HCT116 (cell line): ENCODE data around the gene ISOC1. TPM values are rescaled to one million over a fixed set of nuclear protein-coding genes. Genes with fewer than 3 reads are reported as not detected.

Experiments used
- ATAC-seq: fragments of 200-7000 bp; cut with Tn5 transposase; 2 replicates; pipeline ENCODE4 v1.9.1; 2020; ENCODE audit warnings: mild to moderate bottlenecking, moderate library complexity
- BruUV-seq: library from RNA; stranded (reverse); fragments of 400-500 nt; replicated peaks from 2 replicates; lab custom pipeline; 2021; lab: Mats Ljungman, UMichigan
- CTCF ChIA-PET: fragments of 300-600 bp; sonication (Branson Sonifier 250); formaldehyde crosslinking; loops from one replicate; lab custom pipeline; 2021; ENCODE audit warnings: antibody characterized with exemption; lab: Charles Lee
- POLR2A ChIA-PET: fragments of 300-600, 350-600 bp; sonication (Branson Sonifier 250); formaldehyde crosslinking; loops from one replicate; lab custom pipeline; 2021; ENCODE audit warnings: antibody characterized with exemption; lab: Charles Lee
- RAD21 ChIA-PET, 2 experiments: fragments of 300-600 bp; sonication (Branson Sonifier 250); formaldehyde crosslinking; loops; one replicate each; lab custom pipeline; 2023; ENCODE audit warnings: low total read pairs in 2 of 2; ENCODE audit not compliant: uncharacterized antibody in 2 of 2, unreplicated experiment in 2 of 2, low non-redundant PET in 1 of 2; lab: Charles Lee
- DNase-seq: peaks from one replicate; pipeline ENCODE4 v3.0.0-alpha.2; 2010; ENCODE audit warnings: low read depth, low spot score
- H2AFZ ChIP-seq: fragments of 200-600 bp; shearing (Covaris generic), sonication (generic); 2 replicates; pipeline ENCODE4 v1.6.1; 2017; ENCODE audit warnings: low read depth, mixed run types, mixed read lengths, antibody characterized with exemption, low read length; ENCODE audit not compliant: poor library complexity, severe bottlenecking
- H3K27ac ChIP-seq: 2 replicates; pipeline ENCODE4 v1.5.1; 2012; ENCODE audit warnings: low read depth, low read length
- H3K27me3 ChIP-seq: fragments of 200-600 bp; sonication (generic); 2 replicates; pipeline ENCODE4 v1.6.1; 2016; ENCODE audit warnings: mixed run types, low read length, mixed read lengths; ENCODE audit not compliant: insufficient read depth
- H3K36me3 ChIP-seq, 2 experiments: fragments of 200-500 bp in 1 of 2; fragments of 200-600 bp in 1 of 2; sonication (Bioruptor generic) in 1 of 2; sonication (generic) in 1 of 2; 2 replicates each; pipeline versions ENCODE4 v1.5.1 to v1.6.1; 2014 to 2016; ENCODE audit warnings: low read length in 2 of 2, inconsistent platforms in 1 of 2, mixed read lengths in 1 of 2, mixed run types in 1 of 2; ENCODE audit not compliant: insufficient read depth in 2 of 2, control insufficient read depth in 1 of 2
- H3K4me1 ChIP-seq, 2 experiments: fragments of 200-600 bp in 1 of 2; sonication (generic) in 1 of 2; 2 replicates each; pipeline versions ENCODE4 v1.5.1 to v1.6.1; 2012 to 2017; ENCODE audit warnings: low read length in 2 of 2, inconsistent platforms in 1 of 2, mild to moderate bottlenecking in 1 of 2, mixed read lengths in 1 of 2, mixed run types in 1 of 2, moderate library complexity in 1 of 2; ENCODE audit not compliant: insufficient read depth in 2 of 2, control insufficient read depth in 1 of 2
- H3K4me2 ChIP-seq: fragments of 200-600 bp; sonication (generic); 2 replicates; pipeline ENCODE4 v1.6.1; 2017; ENCODE audit warnings: mixed run types, low read length, mixed read lengths
- H3K4me3 ChIP-seq, 2 experiments: fragments of 200-600 bp in 1 of 2; sonication (generic) in 1 of 2; replicated peaks in 1 of 2; 2 replicates each; pipeline ENCODE4 v1.5.1; 2011 to 2016; ENCODE audit warnings: low read length in 2 of 2, control low read depth in 1 of 2, low read depth in 1 of 2, mild to moderate bottlenecking in 1 of 2, mixed read lengths in 1 of 2, mixed run types in 1 of 2
- H3K79me2 ChIP-seq: fragments of 200-600 bp; sonication (generic); 2 replicates; pipeline ENCODE4 v1.6.1; 2017; ENCODE audit warnings: mild to moderate bottlenecking, mixed run types, low read length, moderate library complexity, mixed read lengths; ENCODE audit not compliant: insufficient read depth
- H3K9ac ChIP-seq: fragments of 200-600 bp; sonication (generic); 2 replicates; pipeline ENCODE4 v1.6.1; 2016; ENCODE audit warnings: low read length, mixed read lengths
- H3K9me2 ChIP-seq: fragments of 200-600 bp; sonication (generic), shearing (Covaris generic); 2 replicates; pipeline ENCODE4 v1.6.1; 2017; ENCODE audit warnings: mixed run types, mild to moderate bottlenecking, moderate library complexity; ENCODE audit not compliant: insufficient read depth
- H3K9me3 ChIP-seq, 2 experiments: fragments of 200-500 bp in 1 of 2; fragments of 200-600 bp in 1 of 2; sonication (Bioruptor generic) in 1 of 2; sonication (generic) in 1 of 2; 2 replicates each; pipeline ENCODE4 v1.6.1; 2014 to 2017; ENCODE audit warnings: low read length in 2 of 2, mixed read lengths in 2 of 2, inconsistent platforms in 1 of 2, low read depth in 1 of 2, mild to moderate bottlenecking in 1 of 2, mixed run types in 1 of 2, moderate library complexity in 1 of 2; ENCODE audit not compliant: control insufficient read depth in 1 of 2, insufficient read depth in 1 of 2
- H4K20me1 ChIP-seq: fragments of 200-600 bp; sonication (generic), shearing (Covaris generic); 2 replicates; pipeline ENCODE4 v1.6.1; 2017; ENCODE audit warnings: mixed run types, mild to moderate bottlenecking, moderate library complexity; ENCODE audit not compliant: insufficient read depth
- CBX3 ChIP-seq: IDR thresholded peaks from 2 replicates; pipeline ENCODE4 v1.6.1; 2012; ENCODE audit warnings: low read depth
- CEBPB ChIP-seq: IDR thresholded peaks from 2 replicates; pipeline ENCODE4 v1.6.1; 2012; ENCODE audit warnings: low read depth
- EGR1 ChIP-seq: IDR thresholded peaks from 2 replicates; pipeline ENCODE4 v1.6.1; 2012; ENCODE audit warnings: low read depth
- ELF1 ChIP-seq: IDR thresholded peaks from 2 replicates; pipeline ENCODE4 v1.6.1; 2012; ENCODE audit warnings: low read depth, borderline replicate concordance
- EZH2 ChIP-seq: fragments of 200-600 bp; sonication (generic); IDR thresholded peaks from 2 replicates; pipeline ENCODE4 v1.6.1; 2017; ENCODE audit warnings: antibody characterized with exemption, mixed run types
- EZH2phosphoT487 ChIP-seq: fragments of 200-600 bp; IDR thresholded peaks from 2 replicates; pipeline ENCODE4 v1.6.1; 2018; ENCODE audit warnings: antibody characterized with exemption, borderline replicate concordance
- FOSL1 ChIP-seq: IDR thresholded peaks from 2 replicates; pipeline ENCODE4 v1.6.1; 2012; ENCODE audit warnings: low read depth
- JUND ChIP-seq: IDR thresholded peaks from 2 replicates; pipeline ENCODE4 v1.6.1; 2012
- POLR2A ChIP-seq: IDR thresholded peaks from 2 replicates; pipeline ENCODE4 v1.7.0; 2011; ENCODE audit warnings: borderline replicate concordance; ENCODE audit not compliant: insufficient read depth, insufficient read length; ENCODE audit errors: extremely low read depth
- SIN3A ChIP-seq: IDR thresholded peaks from 2 replicates; pipeline ENCODE4 v1.6.1; 2012; ENCODE audit warnings: low read depth
- SP1 ChIP-seq: IDR thresholded peaks from 2 replicates; pipeline ENCODE4 v1.6.1; 2012; ENCODE audit warnings: low read depth
- SRF ChIP-seq: IDR thresholded peaks from 2 replicates; pipeline ENCODE4 v1.6.1; 2012; ENCODE audit warnings: low read depth
- ZFX ChIP-seq: fragments of 450-650 bp; IDR thresholded peaks from 2 replicates; pipeline ENCODE4 v1.6.1; 2017
- ZNF274 ChIP-seq: fragments of 200-500 bp; sonication (Bioruptor generic); IDR thresholded peaks from 2 replicates; pipeline ENCODE4 v1.6.1; 2014; ENCODE audit warnings: mild to moderate bottlenecking, low read depth, low read length, inconsistent platforms
- intact Hi-C: fragments of 100-400 bp; cut with micrococcal nuclease; formaldehyde crosslinking; loops from 2 replicates; pipeline ENCODE4 v1.10.0; 2022
- total RNA-seq: library from RNA; stranded (reverse); gene quantifications from one replicate; pipeline ENCODE4 v1.2.1, GENCODE V29; 2021; ENCODE audit not compliant: unreplicated experiment
- TF ChIP-seq, protein P1 (sequence below): IDR thresholded peaks from 2 replicates; pipeline ENCODE4 v1.6.1; 2012
- TF ChIP-seq, protein P2 (sequence below): IDR thresholded peaks from 2 replicates; pipeline ENCODE4 v1.6.1; 2012; ENCODE audit warnings: low read depth
- TF ChIP-seq, protein P3 (sequence below): IDR thresholded peaks from 2 replicates; pipeline ENCODE4 v1.6.1; 2012
- TF ChIP-seq, protein P4 (sequence below), 3 experiments: fragments of 200-600 bp in 1 of 3; sonication (generic) in 1 of 3; IDR thresholded peaks in 2 of 3; conservative IDR thresholded peaks in 1 of 3; 2 replicates each; pipeline ENCODE4 v1.5.1; 2012 to 2017; ENCODE audit warnings: low read depth in 2 of 3, low read length in 2 of 3, antibody characterized with exemption in 1 of 3, borderline replicate concordance in 1 of 3, control low read depth in 1 of 3, mild to moderate bottlenecking in 1 of 3, mixed read lengths in 1 of 3, mixed run types in 1 of 3, moderate library complexity in 1 of 3; ENCODE audit not compliant: insufficient read depth in 1 of 3

ISOC1 gene
- total RNA-seq, 1 experiment from 2014 or later = 42.9 TPM

DNA sequence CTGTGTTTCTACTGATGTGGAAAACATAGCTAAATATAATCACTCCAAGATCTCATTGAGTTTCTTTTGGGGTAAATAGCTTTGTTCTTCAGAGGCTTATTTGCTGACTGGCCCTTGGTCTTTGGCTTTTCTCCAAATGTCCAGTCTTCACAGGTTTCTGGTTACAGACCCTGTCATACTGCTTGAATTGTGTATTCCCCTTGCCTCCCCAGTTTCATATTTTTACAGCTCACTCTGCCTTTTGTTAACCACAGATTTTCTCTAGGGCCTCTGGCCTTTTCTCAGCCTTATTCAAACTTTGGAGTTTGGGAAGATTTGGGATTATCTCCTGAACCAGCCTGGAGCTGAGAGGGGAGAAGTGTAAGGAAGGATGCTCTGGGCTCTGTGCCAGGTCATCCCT is 23.9 kb downstream of the ISOC1 start (continued):
- no peak for TF ChIP-seq CEBPB
- TF ChIP-seq, protein P1, sequence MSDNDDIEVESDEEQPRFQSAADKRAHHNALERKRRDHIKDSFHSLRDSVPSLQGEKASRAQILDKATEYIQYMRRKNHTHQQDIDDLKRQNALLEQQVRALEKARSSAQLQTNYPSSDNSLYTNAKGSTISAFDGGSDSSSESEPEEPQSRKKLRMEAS = no peak
- TF ChIP-seq CBX3 = no peak

DNA sequence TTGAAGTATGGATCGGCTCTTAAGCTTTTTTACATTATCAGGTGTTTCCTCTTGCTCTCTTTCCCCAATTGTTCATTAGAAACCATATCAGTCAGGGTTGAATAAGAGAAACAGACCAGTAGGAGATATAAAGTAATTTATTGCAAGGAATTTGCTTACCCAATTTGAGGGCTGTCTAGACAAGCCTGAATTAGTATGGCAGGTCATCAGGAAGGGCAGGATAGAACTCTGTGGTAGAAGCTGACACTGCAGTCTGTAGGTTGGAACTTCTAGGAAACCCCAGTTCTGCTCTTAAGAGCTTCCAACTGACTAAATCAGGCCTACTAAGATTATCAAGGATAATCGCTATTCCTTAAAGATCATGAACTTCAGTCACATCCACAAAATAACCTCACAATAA is 24.3 kb downstream of the ISOC1 start:
- H3K9me2 ChIP-seq = no peaks in the 10 kb centered on the region
- TF ChIP-seq CBX3 (no peak), ZNF274 (no peak), ELF1 (no peak), EZH2 (no peak), CEBPB (no peak), FOSL1 (no peak), SIN3A (no peak), SRF (no peak), POLR2A (no peak), SP1 (no peak), ZFX (no peak), EGR1 (no peak), JUND (no peak), EZH2phosphoT487 (no peak)
- TF ChIP-seq, protein P2, sequence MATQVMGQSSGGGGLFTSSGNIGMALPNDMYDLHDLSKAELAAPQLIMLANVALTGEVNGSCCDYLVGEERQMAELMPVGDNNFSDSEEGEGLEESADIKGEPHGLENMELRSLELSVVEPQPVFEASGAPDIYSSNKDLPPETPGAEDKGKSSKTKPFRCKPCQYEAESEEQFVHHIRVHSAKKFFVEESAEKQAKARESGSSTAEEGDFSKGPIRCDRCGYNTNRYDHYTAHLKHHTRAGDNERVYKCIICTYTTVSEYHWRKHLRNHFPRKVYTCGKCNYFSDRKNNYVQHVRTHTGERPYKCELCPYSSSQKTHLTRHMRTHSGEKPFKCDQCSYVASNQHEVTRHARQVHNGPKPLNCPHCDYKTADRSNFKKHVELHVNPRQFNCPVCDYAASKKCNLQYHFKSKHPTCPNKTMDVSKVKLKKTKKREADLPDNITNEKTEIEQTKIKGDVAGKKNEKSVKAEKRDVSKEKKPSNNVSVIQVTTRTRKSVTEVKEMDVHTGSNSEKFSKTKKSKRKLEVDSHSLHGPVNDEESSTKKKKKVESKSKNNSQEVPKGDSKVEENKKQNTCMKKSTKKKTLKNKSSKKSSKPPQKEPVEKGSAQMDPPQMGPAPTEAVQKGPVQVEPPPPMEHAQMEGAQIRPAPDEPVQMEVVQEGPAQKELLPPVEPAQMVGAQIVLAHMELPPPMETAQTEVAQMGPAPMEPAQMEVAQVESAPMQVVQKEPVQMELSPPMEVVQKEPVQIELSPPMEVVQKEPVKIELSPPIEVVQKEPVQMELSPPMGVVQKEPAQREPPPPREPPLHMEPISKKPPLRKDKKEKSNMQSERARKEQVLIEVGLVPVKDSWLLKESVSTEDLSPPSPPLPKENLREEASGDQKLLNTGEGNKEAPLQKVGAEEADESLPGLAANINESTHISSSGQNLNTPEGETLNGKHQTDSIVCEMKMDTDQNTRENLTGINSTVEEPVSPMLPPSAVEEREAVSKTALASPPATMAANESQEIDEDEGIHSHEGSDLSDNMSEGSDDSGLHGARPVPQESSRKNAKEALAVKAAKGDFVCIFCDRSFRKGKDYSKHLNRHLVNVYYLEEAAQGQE = no peak
- TF ChIP-seq, protein P3, sequence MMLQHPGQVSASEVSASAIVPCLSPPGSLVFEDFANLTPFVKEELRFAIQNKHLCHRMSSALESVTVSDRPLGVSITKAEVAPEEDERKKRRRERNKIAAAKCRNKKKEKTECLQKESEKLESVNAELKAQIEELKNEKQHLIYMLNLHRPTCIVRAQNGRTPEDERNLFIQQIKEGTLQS = no peak
- TF ChIP-seq, protein P1 = no peak
- TF ChIP-seq, protein P4, sequence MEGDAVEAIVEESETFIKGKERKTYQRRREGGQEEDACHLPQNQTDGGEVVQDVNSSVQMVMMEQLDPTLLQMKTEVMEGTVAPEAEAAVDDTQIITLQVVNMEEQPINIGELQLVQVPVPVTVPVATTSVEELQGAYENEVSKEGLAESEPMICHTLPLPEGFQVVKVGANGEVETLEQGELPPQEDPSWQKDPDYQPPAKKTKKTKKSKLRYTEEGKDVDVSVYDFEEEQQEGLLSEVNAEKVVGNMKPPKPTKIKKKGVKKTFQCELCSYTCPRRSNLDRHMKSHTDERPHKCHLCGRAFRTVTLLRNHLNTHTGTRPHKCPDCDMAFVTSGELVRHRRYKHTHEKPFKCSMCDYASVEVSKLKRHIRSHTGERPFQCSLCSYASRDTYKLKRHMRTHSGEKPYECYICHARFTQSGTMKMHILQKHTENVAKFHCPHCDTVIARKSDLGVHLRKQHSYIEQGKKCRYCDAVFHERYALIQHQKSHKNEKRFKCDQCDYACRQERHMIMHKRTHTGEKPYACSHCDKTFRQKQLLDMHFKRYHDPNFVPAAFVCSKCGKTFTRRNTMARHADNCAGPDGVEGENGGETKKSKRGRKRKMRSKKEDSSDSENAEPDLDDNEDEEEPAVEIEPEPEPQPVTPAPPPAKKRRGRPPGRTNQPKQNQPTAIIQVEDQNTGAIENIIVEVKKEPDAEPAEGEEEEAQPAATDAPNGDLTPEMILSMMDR (IDR thresholded peaks at IDR 0.05 in 2 of 3, conservative IDR thresholded peaks at IDR 0.05 in 1 of 3; ENCODE audit: borderline replicate concordance in 1 of 3, insufficient read depth in 1 of 3, low read depth in 2 of 3, low read length in 2 of 3) = no peak
- POLR2A ChIA-PET = no interaction called here
- H3K4me1 ChIP-seq = no peaks in the 10 kb centered on the region; a peak in 1 of 4 replicates
- BruUV-seq = no TSS peak
- RAD21 ChIA-PET = no interaction called here
- no peak overlapping the region for H3K4me2 ChIP-seq
- H3K9me3 ChIP-seq = no peaks in the 10 kb centered on the region
- no peak for DNase-seq
- no peak overlapping the region for H3K4me3 ChIP-seq
- no peaks in the 10 kb centered on the region for H3K36me3 ChIP-seq
- no peak for ATAC-seq
- H3K27me3 ChIP-seq = no peaks in the 10 kb centered on the region
- H4K20me1 ChIP-seq = no peaks in the 10 kb centered on the region
- H3K79me2 ChIP-seq = no peaks in the 10 kb centered on the region
- H3K9ac ChIP-seq = no peak overlapping the region
- intact Hi-C loops = no loop called here
- no peak overlapping the region for H2AFZ ChIP-seq
- CTCF ChIA-PET = interaction anchor here (1.2 to 1.6 kb wide), 3 partner anchors 8 to 649 kb away, joined by 3 read pairs; no protein-coding TSS in a partner anchor
- no peak overlapping the region for H3K27ac ChIP-seq
